C4-2B (cell line): ENCODE data around the gene PPP1R27.

Source experiments
- ZFX ChIP-seq: fragments of 450-650 bp; IDR thresholded peaks from 2 replicates; pipeline ENCODE4 v1.6.1; 2017
- TF ChIP-seq, protein P1 (sequence below): fragments of 450-650 bp; conservative IDR thresholded peaks from 2 replicates; pipeline ENCODE4 v1.5.1; 2017; ENCODE audit warnings: mild to moderate bottlenecking

DNA sequence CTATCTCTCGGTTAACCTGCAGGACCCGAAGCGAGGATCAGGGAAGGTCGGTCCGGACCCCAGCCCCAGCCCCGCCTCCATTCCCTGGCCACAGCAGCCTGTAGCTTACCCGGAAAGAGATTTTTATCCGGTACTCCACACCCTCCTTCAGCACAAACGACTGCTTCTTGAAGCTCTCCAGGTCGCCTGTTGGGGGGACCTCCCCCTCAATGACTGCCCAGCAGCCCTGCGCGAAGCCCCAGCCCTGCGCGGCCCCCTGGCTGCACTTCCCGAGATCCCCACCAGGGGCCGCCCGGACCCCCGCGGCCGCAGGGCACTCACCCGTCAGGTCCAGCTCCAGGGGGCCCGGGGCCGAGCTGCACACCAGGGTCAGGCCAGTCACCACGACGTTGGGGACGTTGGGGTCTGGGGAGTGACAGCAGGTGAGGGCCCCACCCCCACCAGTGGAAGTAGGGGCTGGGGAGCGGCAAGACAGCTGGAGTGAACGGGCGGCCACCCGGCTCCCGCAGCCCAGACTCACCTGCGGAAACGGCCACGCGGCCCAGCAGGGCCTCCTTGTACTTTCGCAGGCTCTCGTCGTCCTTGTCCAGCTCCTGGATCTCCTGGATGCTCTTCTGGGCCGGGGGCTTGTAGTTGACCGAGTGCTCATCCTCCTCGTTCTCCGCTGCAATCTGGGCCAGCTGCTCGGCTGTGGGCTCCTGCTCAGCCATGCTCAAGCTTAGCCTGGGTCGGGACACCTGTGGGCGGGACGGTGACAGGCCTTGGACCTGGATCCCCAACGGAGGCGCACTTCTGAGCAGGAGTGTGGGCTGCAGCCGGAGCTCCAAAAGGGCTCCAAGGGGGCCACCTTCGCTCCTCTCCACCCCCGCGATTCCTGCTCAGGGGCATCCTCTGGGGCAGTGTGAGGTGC lies 34.6 kb upstream of the PPP1R27 start:
- TF ChIP-seq, protein P1, sequence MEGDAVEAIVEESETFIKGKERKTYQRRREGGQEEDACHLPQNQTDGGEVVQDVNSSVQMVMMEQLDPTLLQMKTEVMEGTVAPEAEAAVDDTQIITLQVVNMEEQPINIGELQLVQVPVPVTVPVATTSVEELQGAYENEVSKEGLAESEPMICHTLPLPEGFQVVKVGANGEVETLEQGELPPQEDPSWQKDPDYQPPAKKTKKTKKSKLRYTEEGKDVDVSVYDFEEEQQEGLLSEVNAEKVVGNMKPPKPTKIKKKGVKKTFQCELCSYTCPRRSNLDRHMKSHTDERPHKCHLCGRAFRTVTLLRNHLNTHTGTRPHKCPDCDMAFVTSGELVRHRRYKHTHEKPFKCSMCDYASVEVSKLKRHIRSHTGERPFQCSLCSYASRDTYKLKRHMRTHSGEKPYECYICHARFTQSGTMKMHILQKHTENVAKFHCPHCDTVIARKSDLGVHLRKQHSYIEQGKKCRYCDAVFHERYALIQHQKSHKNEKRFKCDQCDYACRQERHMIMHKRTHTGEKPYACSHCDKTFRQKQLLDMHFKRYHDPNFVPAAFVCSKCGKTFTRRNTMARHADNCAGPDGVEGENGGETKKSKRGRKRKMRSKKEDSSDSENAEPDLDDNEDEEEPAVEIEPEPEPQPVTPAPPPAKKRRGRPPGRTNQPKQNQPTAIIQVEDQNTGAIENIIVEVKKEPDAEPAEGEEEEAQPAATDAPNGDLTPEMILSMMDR: peak; percentile 87
- peak; percentile 4; the same call in 1 of the 2 replicates for TF ChIP-seq ZFX
